Spinal cord (tissue), 10 donors: ENCODE data around the gene CSMD2. TPM values are rescaled to one million over a fixed set of nuclear protein-coding genes. Genes with fewer than 3 reads are reported as not detected.

ENCODE experiments used
- DNase-seq, 6 donors: peaks; one replicate each; pipeline versions ENCODE4 v3.0.0 to v3.0.0-alpha.2; 2013 to 2015; ENCODE audit warnings: low spot score in 6 of 6, low read depth in 4 of 6
- H3K27ac ChIP-seq: one replicate; pipeline ENCODE4 v1.5.1; 2013; ENCODE audit warnings: low read depth, low read length, control low read depth
- H3K27me3 ChIP-seq: one replicate; pipeline ENCODE4 v1.6.1; 2013; ENCODE audit warnings: low read length; ENCODE audit not compliant: control insufficient read depth, insufficient read depth
- H3K36me3 ChIP-seq: one replicate; pipeline ENCODE4 v1.6.1; 2013; ENCODE audit warnings: low read length; ENCODE audit not compliant: control insufficient read depth, insufficient read depth
- H3K4me1 ChIP-seq: one replicate; pipeline ENCODE4 v1.6.1; 2013; ENCODE audit warnings: low read length; ENCODE audit not compliant: control insufficient read depth, insufficient read depth
- H3K4me3 ChIP-seq: one replicate; pipeline ENCODE4 v1.5.1; 2013; ENCODE audit warnings: low read depth, low read length, control low read depth
- H3K9me3 ChIP-seq: one replicate; pipeline ENCODE4 v1.6.1; 2013; ENCODE audit warnings: low read length; ENCODE audit not compliant: control insufficient read depth, insufficient read depth
- WGBS: methylation state at CpG from one replicate; pipeline ENCODE4 v1.1.5; 2013; ENCODE audit warnings: missing lambda C conversion rate; ENCODE audit not compliant: insufficient coverage; 5-methylcytosine and 5-hydroxymethylcytosine counted together
- polyA plus RNA-seq, 2 donors: library from polyadenylated mRNA; unstranded; fragments of 120-200 nt; gene quantifications; one replicate each; pipeline ENCODE4 v1.2.1, GENCODE V29; 2013; ENCODE audit not compliant: insufficient read length in 2 of 2
- total RNA-seq, 2 donors: library from RNA; depleted of rRNA in 1 of 2; stranded (reverse); fragments of 120-200 nt in 1 of 2; fragments of >200 nt in 1 of 2; gene quantifications; one replicate each; pipeline versions ENCODE4 v1.2.3 to v1.2.4, GENCODE V29; 2013 to 2014
- donor health status: healthy.

CSMD2 gene
- total and polyA plus RNA-seq, 4 donors, result 16.0 to 26.4 (median 22.2) TPM

- DNase-seq, result peak in 1 of 6 donors; percentile 19
- Histone ChIP-seq H3K27me3 (no peaks in the 10 kb centered on the region), H3K4me3 (no peak overlapping the region), H3K27ac (no peak overlapping the region), H3K4me1 (peaks cover 3% of the 10 kb centered on the region), H3K9me3 (no peaks in the 10 kb centered on the region), H3K36me3 (peaks cover 44% of the 10 kb centered on the region)
- WGBS, result 60% methylated on average over 1 of the region's 8 CpGs
Measured at GRCh38 chr1:33740040-33740744, 424.8 kb downstream of the CSMD2 start.

GRCh38 chr1:33738976-33739375 is 426.1 kb downstream of the CSMD2 start:
- Histone ChIP-seq H3K9me3 (no peaks in the 10 kb centered on the region), H3K27me3 (no peaks in the 10 kb centered on the region), H3K4me3 (no peak overlapping the region), H3K4me1 (peaks cover 3% of the 10 kb centered on the region), H3K27ac (no peak overlapping the region), H3K36me3 (peaks cover 44% of the 10 kb centered on the region)
- 94% methylated on average over 11 of the region's 12 CpGs for WGBS
- DNase-seq, result no peak

- Histone ChIP-seq H3K9me3 (no peaks in the 10 kb centered on the region), H3K36me3 (peaks cover 45% of the 10 kb centered on the region), H3K27ac (no peak overlapping the region), H3K27me3 (no peaks in the 10 kb centered on the region), H3K4me3 (no peak overlapping the region), H3K4me1 (peaks cover 3% of the 10 kb centered on the region)
- WGBS, result 80% methylated on average over 8 of the region's 9 CpGs
- DNase-seq, result peak in 1 of 6 donors; percentile 49
Measured at GRCh38 chr1:33738536-33738935, 426.5 kb downstream of the CSMD2 start.

GRCh38 chr1:33736496-33736895 is 428.5 kb downstream of the CSMD2 start:
- H3K27me3 ChIP-seq, result no peaks in the 10 kb centered on the region
- no peak for DNase-seq
- WGBS, result 100% methylated on average over 1 of the region's 1 CpG

GRCh38 chr1:33735624-33736023 is 429.4 kb downstream of the CSMD2 start:
- WGBS, result 20% methylated on average over 1 of the region's 3 CpGs
- Histone ChIP-seq H3K27me3 (no peaks in the 10 kb centered on the region), H3K4me3 (no peak overlapping the region), H3K9me3 (no peaks in the 10 kb centered on the region), H3K36me3 (peaks cover 33% of the 10 kb centered on the region), H3K4me1 (peaks cover 3% of the 10 kb centered on the region), H3K27ac (no peak overlapping the region)
- peak in 5 of 6 donors; percentile 15 to 89 (median 31) for DNase-seq

More at GRCh38 chr1:33736496-33736895, 428.5 kb downstream of the CSMD2 start:
- no peaks in the 10 kb centered on the region for H3K9me3 ChIP-seq
- H3K4me1 ChIP-seq, result peaks cover 3% of the 10 kb centered on the region
- no peak overlapping the region for H3K4me3 ChIP-seq
- no peak overlapping the region for H3K27ac ChIP-seq
- H3K36me3 ChIP-seq, result peaks cover 38% of the 10 kb centered on the region

GRCh38 chr1:33727310-33727709 is 437.7 kb downstream of the CSMD2 start:
- Histone ChIP-seq H3K36me3 (peaks cover 34% of the 10 kb centered on the region), H3K27ac (no peak overlapping the region), H3K27me3 (no peaks in the 10 kb centered on the region), H3K4me3 (no peak overlapping the region), H3K9me3 (no peaks in the 10 kb centered on the region), H3K4me1 (no peaks in the 10 kb centered on the region)
- DNase-seq, result no peak
- 100% methylated on average over 3 of the region's 3 CpGs for WGBS

GRCh38 chr1:33726274-33726804 is 438.7 kb downstream of the CSMD2 start:
- H3K4me1 ChIP-seq, result no peaks in the 10 kb centered on the region
- H3K27ac ChIP-seq, result no peak overlapping the region
- no peak overlapping the region for H3K4me3 ChIP-seq
- no peaks in the 10 kb centered on the region for H3K9me3 ChIP-seq
- no peak for DNase-seq
- H3K27me3 ChIP-seq, result no peaks in the 10 kb centered on the region
- 90% methylated on average over 2 of the region's 6 CpGs for WGBS
- H3K36me3 ChIP-seq, result peaks cover 34% of the 10 kb centered on the region

- H3K4me1 ChIP-seq, result no peaks in the 10 kb centered on the region
- WGBS, result 91% methylated on average over 3 of the region's 4 CpGs
- no peak overlapping the region for H3K27ac ChIP-seq
- peak in 1 of 6 donors; percentile 62 for DNase-seq
- H3K9me3 ChIP-seq, result no peaks in the 10 kb centered on the region
- H3K36me3 ChIP-seq, result peaks cover 34% of the 10 kb centered on the region
- H3K4me3 ChIP-seq, result no peak overlapping the region
- H3K27me3 ChIP-seq, result no peaks in the 10 kb centered on the region
Measured at GRCh38 chr1:33725556-33726160, 439.4 kb downstream of the CSMD2 start.

GRCh38 chr1:33725037-33725436 is 440.0 kb downstream of the CSMD2 start:
- Histone ChIP-seq H3K4me3 (no peak overlapping the region), H3K27ac (no peak overlapping the region), H3K9me3 (no peaks in the 10 kb centered on the region), H3K27me3 (no peaks in the 10 kb centered on the region), H3K4me1 (no peaks in the 10 kb centered on the region), H3K36me3 (peaks cover 34% of the 10 kb centered on the region)
- 94% methylated on average over 5 of the region's 8 CpGs for WGBS
- no peak for DNase-seq

GRCh38 chr1:33724348-33724747 is 440.7 kb downstream of the CSMD2 start:
- H3K27me3 ChIP-seq, result no peaks in the 10 kb centered on the region
- no peak overlapping the region for H3K4me3 ChIP-seq
- no peak overlapping the region for H3K27ac ChIP-seq
- 85% methylated on average over 8 of the region's 11 CpGs for WGBS
- no peaks in the 10 kb centered on the region for H3K9me3 ChIP-seq
- no peaks in the 10 kb centered on the region for H3K4me1 ChIP-seq
- no peak for DNase-seq
- H3K36me3 ChIP-seq, result peaks cover 34% of the 10 kb centered on the region
